GM19043 (cell line): ENCODE results near the gene TRIM36.

Experiments
- ATAC-seq: cut with Tn5 transposase; IDR thresholded peaks from one replicate; pipeline ENCODE4 v1.9.1; 2021; ENCODE audit warnings: low read depth; ENCODE audit not compliant: unreplicated experiment

TRIM36 gene

GRCh38 chr5:115079924-115080623 is 89.6 kb downstream of the TRIM36 start:
- no peak for ATAC-seq
